ENCODE data around the gene SKAP2. TPM values are rescaled to one million over a fixed set of nuclear protein-coding genes. Genes with fewer than 3 reads are reported as not detected.

Gene SKAP2
- total and polyA plus RNA-seq, 10 of the 15 experiments (the other 5 are each of a cell fraction or from before 2014, with no cell fraction given): 10.9 to 40.6 (median 23.5) TPM

- 53% methylated on average over 2 of the region's 2 CpGs for WGBS (ENCODE audit: insufficient coverage, insufficient replicate concordance, low lambda C conversion rate, missing lambda C conversion rate)
- H3K4me2 ChIP-seq (ENCODE audit: control insufficient read depth, insufficient read depth): no peak overlapping the region
- RAD21 ChIA-PET (ENCODE audit: unreplicated experiment): interaction anchor here (0.9 to 1.5 kb wide), 3 partner anchors 154 to 476 kb away, joined by 3 to 10 read pairs (median 7); no protein-coding TSS in a partner anchor
- TF ChIP-seq MLLT1 (IDR thresholded peaks at IDR 0.05) (no peak), JUNB (IDR thresholded peaks at IDR 0.05) (no peak), E4F1 (IDR thresholded peaks at IDR 0.05; ENCODE audit: borderline replicate concordance, partially characterized antibody) (no peak), RAD21 (IDR thresholded peaks at IDR 0.05; ENCODE audit: insufficient read depth, low read depth, low read length) (peak; percentile 63), ATF7 (IDR thresholded peaks at IDR 0.05; ENCODE audit: low read depth) (peak; percentile 86), CEBPB (IDR thresholded peaks at IDR 0.05; ENCODE audit: borderline replicate concordance in 1 of 2, low read depth in 2 of 2, low read length in 2 of 2) (no peak), FOXM1 (IDR thresholded peaks at IDR 0.05; ENCODE audit: low read depth, low read length) (no peak), NR2C2 (IDR thresholded peaks at IDR 0.05; ENCODE audit: borderline replicate concordance, control insufficient read depth, insufficient read length, low read depth) (no peak)
- TF ChIP-seq, protein P1, sequence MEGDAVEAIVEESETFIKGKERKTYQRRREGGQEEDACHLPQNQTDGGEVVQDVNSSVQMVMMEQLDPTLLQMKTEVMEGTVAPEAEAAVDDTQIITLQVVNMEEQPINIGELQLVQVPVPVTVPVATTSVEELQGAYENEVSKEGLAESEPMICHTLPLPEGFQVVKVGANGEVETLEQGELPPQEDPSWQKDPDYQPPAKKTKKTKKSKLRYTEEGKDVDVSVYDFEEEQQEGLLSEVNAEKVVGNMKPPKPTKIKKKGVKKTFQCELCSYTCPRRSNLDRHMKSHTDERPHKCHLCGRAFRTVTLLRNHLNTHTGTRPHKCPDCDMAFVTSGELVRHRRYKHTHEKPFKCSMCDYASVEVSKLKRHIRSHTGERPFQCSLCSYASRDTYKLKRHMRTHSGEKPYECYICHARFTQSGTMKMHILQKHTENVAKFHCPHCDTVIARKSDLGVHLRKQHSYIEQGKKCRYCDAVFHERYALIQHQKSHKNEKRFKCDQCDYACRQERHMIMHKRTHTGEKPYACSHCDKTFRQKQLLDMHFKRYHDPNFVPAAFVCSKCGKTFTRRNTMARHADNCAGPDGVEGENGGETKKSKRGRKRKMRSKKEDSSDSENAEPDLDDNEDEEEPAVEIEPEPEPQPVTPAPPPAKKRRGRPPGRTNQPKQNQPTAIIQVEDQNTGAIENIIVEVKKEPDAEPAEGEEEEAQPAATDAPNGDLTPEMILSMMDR (IDR thresholded peaks at IDR 0.05 in 2 of 3, conservative IDR thresholded peaks at IDR 0.05 in 1 of 3; ENCODE audit: control insufficient read depth in 2 of 3, extremely low read depth in 1 of 3, insufficient read depth in 1 of 3, low read depth in 3 of 3, low read length in 3 of 3): peak; percentile 32 to 48 (median 45); a peak in 5 of 6 replicates
- TF ChIP-seq, protein P2, sequence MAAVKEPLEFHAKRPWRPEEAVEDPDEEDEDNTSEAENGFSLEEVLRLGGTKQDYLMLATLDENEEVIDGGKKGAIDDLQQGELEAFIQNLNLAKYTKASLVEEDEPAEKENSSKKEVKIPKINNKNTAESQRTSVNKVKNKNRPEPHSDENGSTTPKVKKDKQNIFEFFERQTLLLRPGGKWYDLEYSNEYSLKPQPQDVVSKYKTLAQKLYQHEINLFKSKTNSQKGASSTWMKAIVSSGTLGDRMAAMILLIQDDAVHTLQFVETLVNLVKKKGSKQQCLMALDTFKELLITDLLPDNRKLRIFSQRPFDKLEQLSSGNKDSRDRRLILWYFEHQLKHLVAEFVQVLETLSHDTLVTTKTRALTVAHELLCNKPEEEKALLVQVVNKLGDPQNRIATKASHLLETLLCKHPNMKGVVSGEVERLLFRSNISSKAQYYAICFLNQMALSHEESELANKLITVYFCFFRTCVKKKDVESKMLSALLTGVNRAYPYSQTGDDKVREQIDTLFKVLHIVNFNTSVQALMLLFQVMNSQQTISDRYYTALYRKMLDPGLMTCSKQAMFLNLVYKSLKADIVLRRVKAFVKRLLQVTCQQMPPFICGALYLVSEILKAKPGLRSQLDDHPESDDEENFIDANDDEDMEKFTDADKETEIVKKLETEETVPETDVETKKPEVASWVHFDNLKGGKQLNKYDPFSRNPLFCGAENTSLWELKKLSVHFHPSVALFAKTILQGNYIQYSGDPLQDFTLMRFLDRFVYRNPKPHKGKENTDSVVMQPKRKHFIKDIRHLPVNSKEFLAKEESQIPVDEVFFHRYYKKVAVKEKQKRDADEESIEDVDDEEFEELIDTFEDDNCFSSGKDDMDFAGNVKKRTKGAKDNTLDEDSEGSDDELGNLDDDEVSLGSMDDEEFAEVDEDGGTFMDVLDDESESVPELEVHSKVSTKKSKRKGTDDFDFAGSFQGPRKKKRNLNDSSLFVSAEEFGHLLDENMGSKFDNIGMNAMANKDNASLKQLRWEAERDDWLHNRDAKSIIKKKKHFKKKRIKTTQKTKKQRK (IDR thresholded peaks at IDR 0.05; ENCODE audit: low read depth, low read length): no peak
- TF ChIP-seq, protein P3, sequence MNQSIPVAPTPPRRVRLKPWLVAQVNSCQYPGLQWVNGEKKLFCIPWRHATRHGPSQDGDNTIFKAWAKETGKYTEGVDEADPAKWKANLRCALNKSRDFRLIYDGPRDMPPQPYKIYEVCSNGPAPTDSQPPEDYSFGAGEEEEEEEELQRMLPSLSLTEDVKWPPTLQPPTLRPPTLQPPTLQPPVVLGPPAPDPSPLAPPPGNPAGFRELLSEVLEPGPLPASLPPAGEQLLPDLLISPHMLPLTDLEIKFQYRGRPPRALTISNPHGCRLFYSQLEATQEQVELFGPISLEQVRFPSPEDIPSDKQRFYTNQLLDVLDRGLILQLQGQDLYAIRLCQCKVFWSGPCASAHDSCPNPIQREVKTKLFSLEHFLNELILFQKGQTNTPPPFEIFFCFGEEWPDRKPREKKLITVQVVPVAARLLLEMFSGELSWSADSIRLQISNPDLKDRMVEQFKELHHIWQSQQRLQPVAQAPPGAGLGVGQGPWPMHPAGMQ (IDR thresholded peaks at IDR 0.05; ENCODE audit: borderline replicate concordance): no peak
Measured at GRCh38 chr7:26686448-26686981, 177.9 kb downstream of the SKAP2 start.

More at GRCh38 chr7:26686448-26686981, 177.9 kb downstream of the SKAP2 start:
- ChIA-PET POLR2A (interaction anchor here (1.4 kb wide), 1 partner anchor 410 kb away, joined by 4 read pairs; no protein-coding TSS in a partner anchor), CTCF (interaction anchor here (0.8 to 6.0 kb wide), 26 partner anchors 9 to 1232 kb away, joined by 3 to 48 read pairs (median 4); no protein-coding TSS in a partner anchor), SMC1A (ENCODE audit: uncharacterized antibody, unreplicated experiment) (interaction anchor here (1.1 to 4.6 kb wide), 13 partner anchors 10 to 475 kb away, joined by 3 to 17 read pairs (median 5); no protein-coding TSS in a partner anchor)
- Histone ChIP-seq H3K27ac (ENCODE audit: control insufficient read depth, insufficient read depth) (no peak overlapping the region), H3K9me3 (replicated peaks; ENCODE audit: control insufficient read depth, insufficient read depth, low read length) (no peaks in the 10 kb centered on the region), H4K20me1 (ENCODE audit: control insufficient read depth, insufficient read depth) (no peaks in the 10 kb centered on the region), H2AFZ (ENCODE audit: control insufficient read depth, low read depth, low read length) (no peak overlapping the region), H3K9ac (ENCODE audit: control insufficient read depth, insufficient read depth, low read length) (no peak overlapping the region), H3K4me1 (ENCODE audit: control insufficient read depth, insufficient read depth, low read length) (peaks cover 14% of the 10 kb centered on the region; the same call in 1 of the 2 replicates), H3K79me2 (ENCODE audit: control insufficient read depth, insufficient read depth, low read length) (no peaks in the 10 kb centered on the region), H3K36me3 (ENCODE audit: control insufficient read depth in 2 of 2, insufficient read depth in 2 of 2, low read length in 1 of 2) (no peaks in the 10 kb centered on the region), H3K4me3 (no peak overlapping the region), H3K27me3 (replicated peaks in 1 of 2; ENCODE audit: control insufficient read depth in 2 of 2, insufficient read depth in 2 of 2, low read length in 1 of 2) (no peaks in the 10 kb centered on the region)
- in situ Hi-C loops (cut with MboI) (no loop called here), intact Hi-C loops (cut with micrococcal nuclease; ENCODE audit: unreplicated experiment) (loop anchor here (2.0 kb wide), 1 partner anchor 474 kb away; no protein-coding TSS in a partner anchor)
- ATAC-seq (peak; percentile 56), FAIRE-seq (peak; percentile 41), DNase-seq (ENCODE audit: low read depth, low spot score) (no peak)
- BruUV-seq (replicated peaks): no TSS peak

Measured in GM12878 (cell line).